NCI-H1694 treated with DMSO at 0.1 percent for 48 hours (cell line): Measurements from ENCODE around the gene GRIN2C.
"Not testable (repeated sequence)": the region's sequence is repeated elsewhere in the genome, so short reads cannot be mapped to it uniquely, and the experiment has no call there.

Source experiments
- DNase-seq: peaks from one replicate; lab custom pipeline; 2025; lab: John Stamatoyannopoulos, UW

GRIN2C gene

DNA sequence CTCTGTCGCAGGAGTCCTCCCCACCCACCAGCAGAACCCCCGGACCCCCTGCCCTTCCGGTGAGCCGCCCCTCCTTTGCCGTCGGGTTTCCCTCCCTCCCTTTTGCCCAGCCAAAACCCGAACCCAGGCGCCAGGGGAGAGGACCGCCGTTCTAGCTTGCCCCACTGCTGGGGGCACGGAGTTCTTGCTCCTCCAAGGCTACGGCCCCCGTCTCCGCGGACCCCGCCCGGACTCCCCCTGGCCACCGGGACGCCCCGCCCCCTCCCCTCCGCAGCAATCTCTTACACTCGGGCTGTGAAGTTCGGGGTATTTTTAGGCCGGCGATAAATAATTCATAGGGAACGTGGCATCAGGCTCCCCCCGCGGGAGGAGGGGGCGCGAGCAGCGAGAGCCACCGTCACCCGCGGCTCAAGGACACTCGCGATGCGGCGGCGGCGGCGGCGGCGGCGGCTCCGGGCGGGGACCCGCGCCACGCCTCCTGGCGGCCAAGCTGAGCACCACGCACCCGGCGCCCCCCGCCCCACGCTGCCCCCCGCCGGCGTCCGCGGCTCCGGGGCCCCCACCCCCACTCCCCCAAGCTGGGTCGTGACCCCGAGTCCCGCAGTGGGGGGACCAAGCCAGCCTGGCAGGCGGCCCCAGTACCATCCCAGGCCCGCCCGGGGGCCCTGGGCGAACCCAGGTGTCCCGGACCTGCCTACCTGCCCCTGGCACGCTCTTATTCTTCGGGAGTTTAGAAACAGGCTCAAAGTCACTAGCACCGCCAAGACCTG is at the start of gene GRIN2C:
GRIN2C (minus strand) TSS at position 427 of the 770 bp plus-strand sequence. CDS start 4,793 bp downstream, outside the sequence.
- no peak for DNase-seq

DNA sequence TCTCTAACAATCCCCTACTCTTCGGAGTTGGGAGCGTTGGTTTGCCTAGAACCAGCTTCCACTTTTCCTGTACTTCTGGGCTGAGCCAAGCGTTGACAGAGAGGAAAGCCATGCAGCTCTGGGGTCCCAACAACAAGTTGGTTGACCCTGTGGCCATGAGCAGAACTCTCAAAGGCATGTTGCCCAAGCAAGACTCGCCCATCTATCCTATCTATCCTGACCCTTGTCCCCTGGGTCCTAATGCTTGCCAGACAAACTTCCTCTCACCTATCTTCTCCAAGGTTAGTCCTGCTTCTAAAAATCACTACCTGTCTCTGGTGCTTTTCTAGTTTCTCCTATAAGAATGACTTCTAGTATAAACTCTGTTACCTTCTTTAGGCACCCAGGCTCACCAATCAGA is 49.4 kb upstream of the GRIN2C start:
- not testable (repeated sequence) for DNase-seq

- no peak for DNase-seq
Observed at GRCh38 chr17:74907012-74907411, 47.3 kb upstream of the GRIN2C start.

DNA sequence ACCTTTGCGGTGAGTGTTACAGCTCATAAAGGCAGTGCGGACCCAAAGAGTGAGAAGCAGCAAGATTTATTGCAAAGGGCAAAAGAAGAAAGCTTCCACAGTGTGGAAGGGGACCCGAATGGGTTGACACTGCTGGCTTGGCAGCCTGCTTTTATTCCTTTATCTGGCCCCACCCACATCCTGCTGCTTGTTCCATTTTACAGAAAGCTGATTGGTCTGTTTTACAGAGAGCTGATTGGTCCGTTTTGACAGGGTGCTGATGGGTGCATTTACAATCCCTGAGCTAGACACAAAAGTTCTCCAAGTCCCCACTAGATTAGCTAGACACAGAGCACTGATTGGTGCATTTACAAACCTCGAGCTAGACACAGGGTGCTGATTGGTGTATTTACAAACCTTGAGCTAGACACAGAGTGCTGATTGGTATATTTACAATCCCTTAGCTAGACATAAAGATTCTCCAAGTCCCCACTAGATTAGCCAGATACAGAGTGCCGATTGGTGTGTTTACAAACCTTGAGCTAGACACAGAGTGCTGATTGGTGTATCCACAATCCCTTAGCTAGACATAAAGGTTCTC is 46.6 kb upstream of the GRIN2C start:
- DNase-seq = not testable (repeated sequence)

DNA sequence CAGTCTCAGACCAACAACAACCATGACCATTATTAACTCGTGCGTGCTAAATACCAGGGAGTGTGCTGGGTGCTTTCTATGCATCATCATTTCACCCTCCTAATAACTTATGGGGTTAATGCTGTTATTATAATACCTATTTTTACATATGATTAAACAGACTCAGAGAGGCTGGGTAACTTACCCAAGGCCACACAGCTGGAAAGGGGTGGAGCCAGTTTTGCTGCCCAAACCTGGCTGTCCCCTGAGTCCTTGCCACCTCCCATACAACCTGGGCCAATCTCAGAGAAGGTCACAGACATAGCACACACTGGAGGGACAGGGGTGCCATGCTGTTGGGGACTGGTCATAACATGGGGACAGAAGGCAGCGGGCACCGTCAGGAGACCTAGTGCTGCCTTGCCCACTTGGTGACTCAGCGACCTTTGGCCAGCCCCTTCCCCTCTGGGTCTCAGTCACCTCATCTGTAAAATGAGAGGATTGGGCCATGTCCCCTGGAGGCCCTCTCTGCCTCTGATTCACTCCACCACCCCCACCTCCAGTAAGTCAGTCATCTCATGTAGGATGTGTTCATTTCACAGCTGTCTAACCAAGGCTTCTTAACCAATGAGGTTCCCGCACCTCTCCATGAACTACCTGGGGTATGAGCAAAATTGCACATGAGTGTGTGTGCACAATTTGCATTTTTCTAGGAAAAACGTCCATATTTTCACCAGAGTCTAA is 45.2 kb upstream of the GRIN2C start:
- DNase-seq = no peak

GRCh38 chr17:74903671-74904070 is 44.0 kb upstream of the GRIN2C start:
- DNase-seq = no peak

- DNase-seq = no peak
Observed at GRCh38 chr17:74903034-74903433, 43.3 kb upstream of the GRIN2C start.

DNA sequence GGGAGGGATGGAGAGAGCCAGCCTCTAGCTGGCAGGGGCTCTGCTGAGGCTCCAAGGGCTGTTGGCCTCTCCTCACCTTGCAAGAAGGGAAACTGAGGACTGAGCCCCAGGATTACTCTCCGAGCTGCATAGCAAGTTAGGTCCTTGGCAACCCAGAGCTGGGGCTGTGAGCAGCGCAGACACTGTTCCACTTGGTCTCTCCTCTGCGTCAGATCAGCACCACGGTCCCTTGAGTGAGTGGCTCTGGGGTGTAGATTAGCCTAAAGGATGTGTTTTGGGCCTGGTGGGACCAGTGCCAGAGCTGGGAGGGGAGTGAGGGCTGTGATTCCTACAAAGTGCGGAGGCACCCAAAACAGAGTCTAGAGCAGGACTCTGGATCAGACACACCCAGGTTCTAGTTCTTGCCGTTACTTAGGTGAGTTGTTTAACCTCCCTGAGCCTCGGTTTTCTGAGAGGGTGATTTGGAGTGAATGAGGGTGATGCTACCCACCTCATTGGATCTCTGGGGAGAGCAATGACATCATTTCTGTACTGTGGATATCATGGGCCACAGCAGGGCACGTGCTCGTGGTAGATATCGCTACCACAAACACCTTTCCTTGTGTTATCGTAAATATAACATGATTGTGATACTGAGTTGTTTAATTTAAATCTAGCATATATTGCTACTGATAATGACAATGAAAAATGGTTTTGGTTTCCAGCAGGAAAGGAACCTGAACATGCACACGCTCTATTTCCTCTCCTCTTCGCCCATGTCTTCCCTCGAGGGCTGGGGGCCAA is 41.9 kb upstream of the GRIN2C start:
- no peak for DNase-seq

- no peak for DNase-seq
Observed at GRCh38 chr17:74900208-74900607, 40.5 kb upstream of the GRIN2C start.

DNA sequence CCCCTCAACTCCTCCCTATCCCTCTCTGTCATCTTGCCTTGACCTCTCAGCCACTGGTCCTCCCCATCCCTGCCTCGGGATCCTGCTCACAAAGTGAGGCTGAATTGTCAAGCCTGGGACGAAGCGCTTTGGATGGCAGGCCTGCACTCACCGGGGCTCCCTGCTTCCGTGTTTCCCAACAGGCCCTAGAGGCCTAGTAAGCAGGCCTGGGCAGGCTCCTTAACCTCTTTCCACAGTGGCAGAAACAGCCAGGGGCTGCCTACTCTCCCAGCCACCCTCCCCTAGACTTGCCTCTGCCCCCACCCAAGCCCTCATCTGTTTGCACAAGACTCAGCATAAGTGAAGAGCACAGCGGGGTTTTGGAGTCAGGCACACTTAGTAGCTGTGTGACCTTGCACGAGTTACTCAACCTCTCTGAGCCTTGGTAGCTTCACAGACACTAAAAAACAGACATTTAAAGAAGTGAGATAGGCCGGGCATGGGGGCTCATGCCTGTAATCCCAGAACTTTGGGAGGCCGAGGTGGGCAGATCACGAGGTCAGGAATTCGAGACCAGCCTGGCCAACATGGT is 38.8 kb upstream of the GRIN2C start:
- no peak for DNase-seq

DNA sequence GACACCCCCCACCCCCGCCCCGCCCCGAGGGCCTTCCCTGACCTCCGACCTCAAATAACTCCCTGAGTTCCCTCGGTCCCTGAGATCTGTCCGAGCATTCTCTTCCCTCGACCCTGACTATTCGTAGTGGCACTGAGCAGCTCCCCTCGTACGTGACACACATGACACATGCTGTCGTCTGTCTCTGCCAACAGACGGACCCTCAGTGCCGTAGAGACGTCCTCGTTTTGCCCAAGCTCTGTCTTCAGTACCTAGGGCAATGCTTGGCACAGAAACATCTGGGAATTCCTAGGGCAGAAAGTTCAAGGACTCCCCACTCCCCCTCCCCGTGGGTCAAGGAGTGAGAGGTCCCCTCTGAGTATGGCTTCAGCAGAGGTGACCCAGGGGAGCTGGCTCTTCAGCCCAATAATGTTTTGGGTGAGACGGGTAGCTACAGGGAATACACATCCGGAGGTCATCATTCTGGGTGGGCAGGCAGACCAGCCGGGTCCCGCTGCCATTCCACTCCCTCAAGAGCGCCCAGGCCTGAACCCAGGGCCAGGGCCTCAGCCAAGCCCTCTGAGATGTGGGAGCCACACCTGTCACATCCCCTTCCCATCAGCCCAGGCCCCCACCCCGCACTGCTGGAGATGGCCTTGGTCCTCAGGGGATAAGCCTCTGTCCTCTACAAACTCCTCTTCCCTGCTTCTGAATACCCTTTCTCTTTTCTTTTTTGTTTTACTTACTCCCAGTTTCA is 34.4 kb upstream of the GRIN2C start:
- DNase-seq = no peak

- no peak for DNase-seq
Observed at GRCh38 chr17:74892974-74893911, 33.6 kb upstream of the GRIN2C start, which contains the start of gene FADS6. FADS6 (minus strand) TSS chr17:74893633; CDS start chr17:74893595, 38 bp downstream.

DNA sequence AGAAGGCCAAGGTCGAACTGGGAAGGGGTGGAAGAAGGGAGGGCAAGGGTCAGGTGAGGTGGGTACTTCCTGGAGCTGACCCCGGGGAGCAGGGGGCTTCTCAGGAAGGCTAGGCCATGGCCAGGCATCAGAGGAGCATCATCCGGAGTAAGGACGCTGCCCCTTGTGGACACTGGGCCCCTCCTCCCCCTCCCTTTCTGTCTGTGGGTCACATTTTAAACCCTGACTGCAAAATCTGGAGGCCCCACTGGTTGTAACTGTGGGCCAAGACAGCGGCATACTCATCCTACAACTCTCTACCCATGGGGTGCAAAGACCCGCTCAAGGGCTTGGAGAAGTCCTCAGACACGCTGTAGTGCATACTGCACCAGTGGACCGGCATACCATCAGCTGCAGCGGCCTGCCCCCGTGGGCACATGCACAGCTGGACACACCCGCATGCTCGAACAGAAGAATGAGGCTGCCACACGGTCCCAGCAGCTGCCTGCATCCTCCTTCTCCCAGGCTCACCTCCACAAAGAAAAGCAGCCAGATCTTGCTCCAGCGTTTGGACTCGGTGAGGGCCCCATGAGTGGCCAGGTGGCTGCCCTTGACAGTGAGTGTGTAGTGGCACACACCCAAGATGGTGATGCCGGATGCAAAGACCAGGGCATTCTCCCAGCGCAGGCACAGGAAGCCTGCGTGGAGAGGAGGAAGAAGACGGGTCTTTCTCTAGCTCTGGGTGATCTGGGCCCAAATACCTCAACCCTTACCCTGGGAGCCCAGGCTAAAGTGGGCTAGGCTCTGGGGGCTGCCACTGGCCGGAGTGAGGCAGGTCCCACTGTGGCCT is 32.5 kb upstream of the GRIN2C start:
- no peak for DNase-seq

- DNase-seq = no peak
Observed at GRCh38 chr17:74890554-74890953, 30.9 kb upstream of the GRIN2C start.

- no peak for DNase-seq
Observed at GRCh38 chr17:74888469-74888868, 28.8 kb upstream of the GRIN2C start.

GRCh38 chr17:74883241-74883745 is 23.6 kb upstream of the GRIN2C start:
- no peak for DNase-seq

- no peak for DNase-seq
Observed at GRCh38 chr17:74882517-74883240, 23.0 kb upstream of the GRIN2C start.

- DNase-seq = no peak
Observed at GRCh38 chr17:74881073-74881472, 21.4 kb upstream of the GRIN2C start.
